IMR-90 (cell line): Measurements from ENCODE around the gene TIMM29. TPM values are rescaled to one million over a fixed set of nuclear protein-coding genes. Genes with fewer than 3 reads are reported as not detected.

ENCODE experiments used
- ATAC-seq: fragments of 200-7000 bp; cut with Tn5 transposase; 2 replicates; pipeline ENCODE4 v1.9.1; 2020; ENCODE audit warnings: low read depth, mild to moderate bottlenecking, moderate library complexity
- BruUV-seq: library from RNA; stranded (reverse); fragments of 400-500 nt; replicated peaks from 2 replicates; lab custom pipeline; 2021; lab: Mats Ljungman, UMichigan
- CTCF ChIA-PET: fragments of 300-600 bp; formaldehyde crosslinking; extraction: SDS; loops from one replicate; lab custom pipeline; 2021; ENCODE audit warnings: antibody characterized with exemption; lab: Yijun Ruan, JAX
- POLR2A ChIA-PET: fragments of 300-600 bp; sonication (Branson Sonifier 250); formaldehyde crosslinking; loops from one replicate; lab custom pipeline; 2022; ENCODE audit warnings: antibody characterized with exemption; ENCODE audit not compliant: unreplicated experiment; lab: Charles Lee
- DNase-seq: peaks from one replicate; pipeline ENCODE4 v3.0.0; 2013
- H2AFZ ChIP-seq: replicated peaks from 2 replicates; pipeline ENCODE3; 2013; ENCODE audit warnings: low read length, mild to moderate bottlenecking; ENCODE audit not compliant: poor library complexity
- H2AK5ac ChIP-seq: 2 replicates; pipeline ENCODE4 v1.6.1; 2013; ENCODE audit warnings: low read depth, low read length, inconsistent platforms
- H2AK9ac ChIP-seq: replicated peaks from 2 replicates; pipeline ENCODE3; 2013; ENCODE audit warnings: mild to moderate bottlenecking, low read depth, low read length, moderate library complexity; ENCODE audit not compliant: poor library complexity
- H2BK120ac ChIP-seq: 2 replicates; pipeline ENCODE4 v1.6.1; 2013; ENCODE audit warnings: low read depth, low read length, inconsistent platforms
- H2BK15ac ChIP-seq: 3 replicates; pipeline ENCODE4 v1.6.1; 2013; ENCODE audit warnings: low read depth, low read length, inconsistent platforms
- H2BK20ac ChIP-seq: 2 replicates; pipeline ENCODE4 v1.6.1; 2013; ENCODE audit warnings: low read depth, mild to moderate bottlenecking, inconsistent platforms, low read length, moderate library complexity
- H2BK5ac ChIP-seq: 2 replicates; pipeline ENCODE4 v1.6.1; 2013; ENCODE audit warnings: mild to moderate bottlenecking, low read depth, low read length, inconsistent platforms; ENCODE audit not compliant: poor library complexity, severe bottlenecking
- H3K14ac ChIP-seq: replicated peaks from 2 replicates; pipeline ENCODE4 v1.6.1; 2013; ENCODE audit warnings: low read depth, low read length, inconsistent platforms
- H3K18ac ChIP-seq: 2 replicates; pipeline ENCODE4 v1.6.1; 2013; ENCODE audit warnings: low read depth, low read length, control low read depth
- H3K23ac ChIP-seq: 2 replicates; pipeline ENCODE4 v1.6.1; 2013; ENCODE audit warnings: low read depth, low read length, inconsistent platforms
- H3K27ac ChIP-seq: 2 replicates; pipeline ENCODE4 v1.5.1; 2013; ENCODE audit warnings: mild to moderate bottlenecking, control low read depth, low read length; ENCODE audit not compliant: insufficient read depth
- H3K27me3 ChIP-seq: 2 replicates; pipeline ENCODE4 v1.6.1; 2013; ENCODE audit warnings: low read length; ENCODE audit not compliant: control insufficient read depth, insufficient read depth
- H3K36me3 ChIP-seq: 2 replicates; pipeline ENCODE4 v1.6.1; 2013; ENCODE audit warnings: low read length, mixed read lengths; ENCODE audit not compliant: control insufficient read depth, insufficient read depth
- H3K4ac ChIP-seq: 2 replicates; pipeline ENCODE4 v1.6.1; 2013; ENCODE audit warnings: low read depth, low read length, inconsistent platforms
- H3K4me1 ChIP-seq: 2 replicates; pipeline ENCODE4 v1.6.1; 2013; ENCODE audit warnings: low read length, mixed read lengths; ENCODE audit not compliant: control insufficient read depth, insufficient read depth
- H3K4me2 ChIP-seq: 2 replicates; pipeline ENCODE4 v1.6.1; 2013; ENCODE audit warnings: low read depth, mild to moderate bottlenecking, control low read depth, low read length, moderate library complexity
- H3K4me3 ChIP-seq: 2 replicates; pipeline ENCODE4 v1.5.1; 2013; ENCODE audit warnings: low read depth, mild to moderate bottlenecking, control low read depth, low read length, moderate library complexity; ENCODE audit not compliant: insufficient read depth
- H3K56ac ChIP-seq: 2 replicates; pipeline ENCODE4 v1.6.1; 2013; ENCODE audit warnings: low read length, inconsistent platforms; ENCODE audit not compliant: insufficient read depth; ENCODE audit errors: extremely low read depth
- H3K79me1 ChIP-seq, 2 experiments: 2 replicates each; pipeline ENCODE4 v1.6.1; 2013; ENCODE audit warnings: low read length in 2 of 2, inconsistent platforms in 1 of 2, low read depth in 1 of 2
- H3K9ac ChIP-seq: 2 replicates; pipeline ENCODE4 v1.6.1; 2013; ENCODE audit warnings: low read depth, low read length, control low read depth
- H3K9me1 ChIP-seq: 2 replicates; pipeline ENCODE4 v1.6.1; 2013; ENCODE audit warnings: low read length, inconsistent platforms; ENCODE audit not compliant: insufficient read depth
- H3K9me3 ChIP-seq: 2 replicates; pipeline ENCODE4 v1.6.1; 2013; ENCODE audit warnings: low read length; ENCODE audit not compliant: control insufficient read depth, insufficient read depth
- H4K20me1 ChIP-seq: 2 replicates; pipeline ENCODE4 v1.6.1; 2013; ENCODE audit warnings: low read length, inconsistent platforms; ENCODE audit not compliant: insufficient read depth
- H4K5ac ChIP-seq: 2 replicates; pipeline ENCODE4 v1.6.1; 2013; ENCODE audit warnings: mild to moderate bottlenecking, low read depth, low read length, control low read depth
- H4K8ac ChIP-seq, 2 experiments: 2 replicates each; pipeline ENCODE4 v1.6.1; 2013; ENCODE audit warnings: low read depth in 2 of 2, low read length in 2 of 2, control low read depth in 1 of 2, inconsistent platforms in 1 of 2
- H4K91ac ChIP-seq: 2 replicates; pipeline ENCODE4 v1.6.1; 2013; ENCODE audit warnings: low read depth, low read length, inconsistent platforms; ENCODE audit not compliant: insufficient read depth
- BHLHE40 ChIP-seq: fragments of 150-350 bp; IDR thresholded peaks from 2 replicates; pipeline ENCODE4 v1.6.1; 2016; ENCODE audit warnings: mild to moderate bottlenecking, low read depth, low read length
- CEBPB ChIP-seq: IDR thresholded peaks from 2 replicates; pipeline ENCODE4 v1.6.1; 2012; ENCODE audit warnings: low read depth, low read length, improper control_type of control experiment
- CHD1 ChIP-seq: IDR thresholded peaks from 2 replicates; pipeline ENCODE4 v1.6.1; 2012; ENCODE audit warnings: low read depth, low read length, improper control_type of control experiment
- FOS ChIP-seq: fragments of 150-350 bp; IDR thresholded peaks from 2 replicates; pipeline ENCODE4 v1.6.1; 2016; ENCODE audit warnings: low read depth, low read length
- MAFK ChIP-seq: IDR thresholded peaks from 2 replicates; pipeline ENCODE4 v1.6.1; 2012; ENCODE audit warnings: low read depth, low read length, improper control_type of control experiment
- MAZ ChIP-seq: IDR thresholded peaks from 2 replicates; pipeline ENCODE4 v1.6.1; 2012; ENCODE audit warnings: low read depth, mild to moderate bottlenecking, low read length, improper control_type of control experiment, moderate library complexity, borderline replicate concordance
- MXI1 ChIP-seq: IDR thresholded peaks from 2 replicates; pipeline ENCODE4 v1.6.1; 2012; ENCODE audit warnings: low read depth, mild to moderate bottlenecking, low read length, moderate library complexity, borderline replicate concordance
- NFE2L2 ChIP-seq: fragments of 150-350 bp; IDR thresholded peaks from 2 replicates; pipeline ENCODE4 v1.6.1; 2016; ENCODE audit warnings: low read depth, mild to moderate bottlenecking, low read length
- POLR2A ChIP-seq: IDR thresholded peaks from 2 replicates; pipeline ENCODE4 v1.6.1; 2012; ENCODE audit warnings: mild to moderate bottlenecking, low read depth, low read length
- RAD21 ChIP-seq: IDR thresholded peaks from 2 replicates; pipeline ENCODE4 v1.6.1; 2012; ENCODE audit warnings: low read length, improper control_type of control experiment
- RCOR1 ChIP-seq: IDR thresholded peaks from 2 replicates; pipeline ENCODE4 v1.6.1; 2012; ENCODE audit warnings: mild to moderate bottlenecking, low read length, improper control_type of control experiment; ENCODE audit not compliant: insufficient replicate concordance
- RFX5 ChIP-seq: IDR thresholded peaks from 2 replicates; pipeline ENCODE4 v1.8.0; 2012; ENCODE audit warnings: low read depth, mild to moderate bottlenecking, low read length, moderate library complexity
- SMC3 ChIP-seq: fragments of 150-350 bp; IDR thresholded peaks from 2 replicates; pipeline ENCODE4 v1.6.1; 2016; ENCODE audit warnings: low read depth, mild to moderate bottlenecking, antibody characterized with exemption, low read length, moderate library complexity
- WGBS, 2 experiments: methylation state at CpG; one replicate each; pipeline versions ENCODE4 v1.1.5 to v1.1.7; 2013; ENCODE audit warnings: missing lambda C conversion rate in 2 of 2; ENCODE audit not compliant: insufficient read length in 1 of 2; ENCODE audit errors: extremely low coverage in 2 of 2; 5-methylcytosine and 5-hydroxymethylcytosine counted together
- dilution Hi-C: fragments of 300-500 bp; cut with HindIII; formaldehyde crosslinking; loops from one replicate; pipeline ENCODE4 v1.14.3; 2018; ENCODE audit warnings: low sequenced_read_pairs; ENCODE audit not compliant: unreplicated experiment
- in situ Hi-C: fragments of 300-500 bp; cut with MboI; formaldehyde crosslinking; loops from 3 replicates; pipeline ENCODE4 v1.14.3; 2019; ENCODE audit warnings: low sequenced_read_pairs, inconsistent platforms, mixed read lengths
- intact Hi-C: fragments of 100-400 bp; cut with micrococcal nuclease; formaldehyde crosslinking; loops from 2 replicates; pipeline ENCODE4 v1.10.0; 2022
- polyA plus RNA-seq, 3 experiments: library from polyadenylated mRNA; depleted of rRNA; stranded (reverse); fragments of >200 nt; gene quantifications; 2 replicates each; pipeline ENCODE4 v1.2.3, GENCODE V29; 2012; ENCODE audit warnings: low replicate concordance in 1 of 3
- total RNA-seq: library from RNA; depleted of rRNA; stranded (reverse); fragments of >200 nt; gene quantifications from 2 replicates; pipeline ENCODE4 v1.2.3, GENCODE V29; 2012
- TF ChIP-seq, protein P1 (sequence below): conservative IDR thresholded peaks from 2 replicates; pipeline ENCODE4 v1.5.1; 2012; ENCODE audit warnings: mild to moderate bottlenecking, low read depth, low read length, improper control_type of control experiment
- TF ChIP-seq, protein P2 (sequence below): fragments of 150-350 bp; IDR thresholded peaks from 2 replicates; pipeline ENCODE4 v1.6.1; 2017; ENCODE audit warnings: mild to moderate bottlenecking, antibody characterized with exemption, low read length, low read depth
- TF ChIP-seq, protein P3 (sequence below): fragments of 150-350 bp; IDR thresholded peaks from 2 replicates; pipeline ENCODE4 v1.6.1; 2016; ENCODE audit warnings: low read depth, mild to moderate bottlenecking, low read length, moderate library complexity, borderline replicate concordance

Gene TIMM29
- total and polyA plus RNA-seq, 2 of the 4 experiments (the other 2 are of a cell fraction): 9.3 to 13.4 TPM

DNA sequence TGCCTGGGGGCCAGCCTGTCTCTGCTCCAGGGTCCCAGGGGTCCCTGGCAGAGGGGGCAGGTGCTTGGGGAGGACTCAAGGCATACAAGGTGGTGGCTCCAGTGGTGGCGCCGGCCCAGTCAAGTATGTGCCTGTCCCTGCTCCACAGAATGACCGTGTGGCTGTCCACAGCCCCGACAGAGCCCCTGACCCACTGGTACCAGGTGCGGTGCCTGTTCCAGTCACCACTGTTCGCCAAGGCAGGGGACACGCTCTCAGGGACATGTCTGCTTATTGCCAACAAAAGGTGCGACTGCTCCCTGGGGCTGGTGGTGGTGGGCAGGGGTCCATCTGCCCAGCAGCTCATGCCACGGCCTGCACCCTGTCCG is 8.3 kb upstream of the TIMM29 start:
- in situ Hi-C loops (no loop called here), dilution Hi-C loops (no loop called here), intact Hi-C loops (no loop called here)
- Histone ChIP-seq H4K91ac (no peak overlapping the region), H2BK120ac (no peak overlapping the region), H3K18ac (no peak overlapping the region), H3K9me3 (no peaks in the 10 kb centered on the region), H3K79me1 (peaks cover 9 to 14% of the 10 kb centered on the region in 2 experiments; a peak in 3 of 4 replicates), H3K9me1 (no peaks in the 10 kb centered on the region), H3K9ac (no peak overlapping the region), H3K4me3 (no peak overlapping the region), H3K4me2 (no peak overlapping the region), H2AK5ac (no peak overlapping the region), H3K36me3 (peaks cover 63% of the 10 kb centered on the region), H4K20me1 (peaks cover 12% of the 10 kb centered on the region; the same call in 1 of the 2 replicates), H3K56ac (no peak overlapping the region), H2AFZ (no peak overlapping the region), H2BK5ac (no peak overlapping the region), H3K4ac (no peak overlapping the region), H3K14ac (no peak overlapping the region), H2AK9ac (no peak overlapping the region), H2BK15ac (no peak overlapping the region), H4K8ac (no peak overlapping the region), H4K5ac (no peak overlapping the region), H3K23ac (no peak overlapping the region), H2BK20ac (no peak overlapping the region), H3K27ac (no peak overlapping the region), H3K4me1 (peaks cover 6% of the 10 kb centered on the region), H3K27me3 (no peaks in the 10 kb centered on the region)
- TF ChIP-seq FOS: no peak
- TF ChIP-seq SMC3: no peak
- no peak for TF ChIP-seq POLR2A
- no peak for TF ChIP-seq MXI1
- TF ChIP-seq BHLHE40: no peak
- no peak for TF ChIP-seq RCOR1
- TF ChIP-seq, protein P1, sequence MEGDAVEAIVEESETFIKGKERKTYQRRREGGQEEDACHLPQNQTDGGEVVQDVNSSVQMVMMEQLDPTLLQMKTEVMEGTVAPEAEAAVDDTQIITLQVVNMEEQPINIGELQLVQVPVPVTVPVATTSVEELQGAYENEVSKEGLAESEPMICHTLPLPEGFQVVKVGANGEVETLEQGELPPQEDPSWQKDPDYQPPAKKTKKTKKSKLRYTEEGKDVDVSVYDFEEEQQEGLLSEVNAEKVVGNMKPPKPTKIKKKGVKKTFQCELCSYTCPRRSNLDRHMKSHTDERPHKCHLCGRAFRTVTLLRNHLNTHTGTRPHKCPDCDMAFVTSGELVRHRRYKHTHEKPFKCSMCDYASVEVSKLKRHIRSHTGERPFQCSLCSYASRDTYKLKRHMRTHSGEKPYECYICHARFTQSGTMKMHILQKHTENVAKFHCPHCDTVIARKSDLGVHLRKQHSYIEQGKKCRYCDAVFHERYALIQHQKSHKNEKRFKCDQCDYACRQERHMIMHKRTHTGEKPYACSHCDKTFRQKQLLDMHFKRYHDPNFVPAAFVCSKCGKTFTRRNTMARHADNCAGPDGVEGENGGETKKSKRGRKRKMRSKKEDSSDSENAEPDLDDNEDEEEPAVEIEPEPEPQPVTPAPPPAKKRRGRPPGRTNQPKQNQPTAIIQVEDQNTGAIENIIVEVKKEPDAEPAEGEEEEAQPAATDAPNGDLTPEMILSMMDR: no peak
- TF ChIP-seq MAFK: no peak
- TF ChIP-seq, protein P2, sequence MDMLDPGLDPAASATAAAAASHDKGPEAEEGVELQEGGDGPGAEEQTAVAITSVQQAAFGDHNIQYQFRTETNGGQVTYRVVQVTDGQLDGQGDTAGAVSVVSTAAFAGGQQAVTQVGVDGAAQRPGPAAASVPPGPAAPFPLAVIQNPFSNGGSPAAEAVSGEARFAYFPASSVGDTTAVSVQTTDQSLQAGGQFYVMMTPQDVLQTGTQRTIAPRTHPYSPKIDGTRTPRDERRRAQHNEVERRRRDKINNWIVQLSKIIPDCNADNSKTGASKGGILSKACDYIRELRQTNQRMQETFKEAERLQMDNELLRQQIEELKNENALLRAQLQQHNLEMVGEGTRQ: no peak
- no peak for TF ChIP-seq RAD21
- TF ChIP-seq CEBPB: no peak
- TF ChIP-seq NFE2L2: no peak
- TF ChIP-seq, protein P3, sequence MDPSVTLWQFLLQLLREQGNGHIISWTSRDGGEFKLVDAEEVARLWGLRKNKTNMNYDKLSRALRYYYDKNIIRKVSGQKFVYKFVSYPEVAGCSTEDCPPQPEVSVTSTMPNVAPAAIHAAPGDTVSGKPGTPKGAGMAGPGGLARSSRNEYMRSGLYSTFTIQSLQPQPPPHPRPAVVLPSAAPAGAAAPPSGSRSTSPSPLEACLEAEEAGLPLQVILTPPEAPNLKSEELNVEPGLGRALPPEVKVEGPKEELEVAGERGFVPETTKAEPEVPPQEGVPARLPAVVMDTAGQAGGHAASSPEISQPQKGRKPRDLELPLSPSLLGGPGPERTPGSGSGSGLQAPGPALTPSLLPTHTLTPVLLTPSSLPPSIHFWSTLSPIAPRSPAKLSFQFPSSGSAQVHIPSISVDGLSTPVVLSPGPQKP: no peak
- TF ChIP-seq CHD1: no peak
- TF ChIP-seq RFX5: no peak
- TF ChIP-seq MAZ: no peak
- POLR2A ChIA-PET: no interaction called here
- CTCF ChIA-PET: no interaction called here
- WGBS, 2 experiments: 80% methylated on average over 1 of the region's 10 CpGs; no CpG with 5 or more reads in 1 of the 2 experiments
- DNase-seq (no peak), ATAC-seq (no peak)
- BruUV-seq: no TSS peak
